ENCODE measurements around the gene MAP3K5. TPM values are rescaled to one million over a fixed set of nuclear protein-coding genes. Genes with fewer than 3 reads are reported as not detected.

Gene MAP3K5
- total and polyA plus RNA-seq, 2 donors (not counting 3 experiments of a cell fraction or from before 2014, with no cell fraction given): 1.5 to 7.0 TPM

- no peak for TF ChIP-seq CTCF (IDR thresholded peaks at IDR 0.05; ENCODE audit: extremely low read depth in 1 of 2, insufficient read depth in 1 of 2, low read depth in 1 of 2, low read length in 2 of 2)
- TF ChIP-seq POLR2A (IDR thresholded peaks at IDR 0.05; ENCODE audit: low read depth, low read length): no peak
- no peak for TF ChIP-seq POLR2AphosphoS5 (IDR thresholded peaks at IDR 0.05; ENCODE audit: insufficient read depth, low read depth, low read length)
- Histone ChIP-seq H3K9me1 (replicated peaks; ENCODE audit: control insufficient read depth, extremely low read depth, insufficient read depth, low read length) (no peaks in the 10 kb centered on the region), H3K27me3 (ENCODE audit: control insufficient read depth in 2 of 2, insufficient read depth in 2 of 2, low read length in 2 of 2) (peaks cover 22 to 26% of the 10 kb centered on the region in 2 experiments), H3K79me2 (ENCODE audit: control insufficient read depth, insufficient read depth, low read length) (no peaks in the 10 kb centered on the region), H2AFZ (ENCODE audit: low read depth, low read length) (no peak overlapping the region), H3K4me1 (ENCODE audit: control insufficient read depth, extremely low read depth, insufficient read depth, low read length) (peaks cover 13% of the 10 kb centered on the region), H3K27ac (ENCODE audit: insufficient read depth, low read depth, low read length) (no peak overlapping the region), H3K4me3 (replicated peaks in 1 of 3; ENCODE audit: insufficient read depth in 1 of 3, low read depth in 1 of 3, low read length in 3 of 3) (no peak overlapping the region), H3K4me2 (ENCODE audit: insufficient read depth, low read length) (no peak overlapping the region), H3K9ac (replicated peaks; ENCODE audit: extremely low read depth, insufficient read depth, low read length) (no peak overlapping the region), H4K20me1 (replicated peaks; ENCODE audit: control insufficient read depth, extremely low read depth, insufficient read depth, low read length) (no peaks in the 10 kb centered on the region), H3K9me3 (replicated peaks; ENCODE audit: control insufficient read depth, insufficient read depth, low read length) (no peaks in the 10 kb centered on the region), H3K36me3 (ENCODE audit: control insufficient read depth in 2 of 2, extremely low read depth in 1 of 2, insufficient read depth in 2 of 2, low read length in 2 of 2) (no peaks in the 10 kb centered on the region)
- CTCF ChIA-PET: interaction anchor here (1.0 to 1.3 kb wide), 3 partner anchors 8 to 239 kb away, joined by 3 read pairs; partner anchors contain the start of gene MAP3K5
- DNase-seq (ENCODE audit: low read depth, low spot score) (no peak), FAIRE-seq (no peak)
- dilution Hi-C loops (cut with MboI; ENCODE audit: extremely low pct_ligation_motif_present, low sequenced_read_pairs): no loop called here
- BruUV-seq (replicated peaks): no TSS peak
- POLR2A ChIA-PET: no interaction called here
- intact Hi-C loops (cut with micrococcal nuclease): loop anchor here (10.0 kb wide), 1 partner anchor 372 kb away; the partner anchor contains the start of gene SLC35D3
These were observed 239.0 kb downstream of the MAP3K5 start for GRCh38 chr6:136553166-136553787.

- Histone ChIP-seq H2AFZ (ENCODE audit: low read depth, low read length) (no peak overlapping the region), H3K9me3 (replicated peaks; ENCODE audit: control insufficient read depth, insufficient read depth, low read length) (no peaks in the 10 kb centered on the region), H3K4me1 (ENCODE audit: control insufficient read depth, extremely low read depth, insufficient read depth, low read length) (peaks cover 13% of the 10 kb centered on the region), H3K4me2 (ENCODE audit: insufficient read depth, low read length) (no peak overlapping the region), H3K36me3 (ENCODE audit: control insufficient read depth in 2 of 2, extremely low read depth in 1 of 2, insufficient read depth in 2 of 2, low read length in 2 of 2) (no peaks in the 10 kb centered on the region), H3K9me1 (replicated peaks; ENCODE audit: control insufficient read depth, extremely low read depth, insufficient read depth, low read length) (no peaks in the 10 kb centered on the region), H3K79me2 (ENCODE audit: control insufficient read depth, insufficient read depth, low read length) (no peaks in the 10 kb centered on the region), H3K9ac (replicated peaks; ENCODE audit: extremely low read depth, insufficient read depth, low read length) (no peak overlapping the region), H3K27ac (ENCODE audit: insufficient read depth, low read depth, low read length) (no peak overlapping the region), H3K27me3 (ENCODE audit: control insufficient read depth in 2 of 2, insufficient read depth in 2 of 2, low read length in 2 of 2) (peaks cover 24 to 29% of the 10 kb centered on the region in 2 experiments), H4K20me1 (replicated peaks; ENCODE audit: control insufficient read depth, extremely low read depth, insufficient read depth, low read length) (no peaks in the 10 kb centered on the region), H3K4me3 (replicated peaks in 1 of 3; ENCODE audit: insufficient read depth in 1 of 3, low read depth in 1 of 3, low read length in 3 of 3) (no peak overlapping the region)
- ChIA-PET CTCF (interaction anchor here (1.3 kb wide), 1 partner anchor 10 kb away, joined by 3 read pairs; no protein-coding TSS in a partner anchor), POLR2A (no interaction called here)
- no TSS peak for BruUV-seq (replicated peaks)
- DNase-seq (ENCODE audit: low read depth, low spot score) (no peak), FAIRE-seq (no peak)
- dilution Hi-C loops (cut with MboI; ENCODE audit: extremely low pct_ligation_motif_present, low sequenced_read_pairs) (no loop called here), intact Hi-C loops (cut with micrococcal nuclease) (loop anchor here (10.0 kb wide), 1 partner anchor 373 kb away; the partner anchor contains the start of gene SLC35D3)
- TF ChIP-seq GATA2 (IDR thresholded peaks at IDR 0.05; ENCODE audit: insufficient read depth, insufficient read length, low read depth, low read length): no peak
- TF ChIP-seq EZH2 (IDR thresholded peaks at IDR 0.05; ENCODE audit: borderline replicate concordance, low read depth, low read length, severe bottlenecking): no peak
- no peak for TF ChIP-seq MYC (IDR thresholded peaks at IDR 0.05; ENCODE audit: low read depth, low read length)
- no peak for TF ChIP-seq JUN (IDR thresholded peaks at IDR 0.05; ENCODE audit: borderline replicate concordance, insufficient read depth, insufficient read length, low read depth)
- no peak for TF ChIP-seq POLR2A (IDR thresholded peaks at IDR 0.05; ENCODE audit: low read depth, low read length)
- TF ChIP-seq CTCF (IDR thresholded peaks at IDR 0.05; ENCODE audit: extremely low read depth in 1 of 2, insufficient read depth in 1 of 2, low read depth in 1 of 2, low read length in 2 of 2): no peak
- TF ChIP-seq POLR2AphosphoS5 (IDR thresholded peaks at IDR 0.05; ENCODE audit: insufficient read depth, low read depth, low read length): no peak
- no peak for TF ChIP-seq MAX (IDR thresholded peaks at IDR 0.05; ENCODE audit: insufficient read depth, insufficient read length)
- no peak for TF ChIP-seq FOS (IDR thresholded peaks at IDR 0.05; ENCODE audit: borderline replicate concordance, insufficient read depth, low read length)
These were observed 240.2 kb downstream of the MAP3K5 start for GRCh38 chr6:136552054-136552453.

Measured in endothelial cell of umbilical vein (primary cell).